Neuron (in vitro differentiated cells): ENCODE measurements around the gene ETV3L.

Experiments
- H2AFZ ChIP-seq: one replicate; pipeline ENCODE4 v1.6.1; 2013; ENCODE audit warnings: low read depth, mild to moderate bottlenecking, inconsistent platforms, low read length, moderate library complexity
- H3K27me3 ChIP-seq: one replicate; pipeline ENCODE4 v1.6.1; 2013; ENCODE audit warnings: low read length; ENCODE audit not compliant: insufficient read depth
- H3K36me3 ChIP-seq: one replicate; pipeline ENCODE4 v1.6.1; 2013; ENCODE audit warnings: low read length; ENCODE audit not compliant: insufficient read depth
- H3K4me1 ChIP-seq: one replicate; pipeline ENCODE4 v1.6.1; 2013; ENCODE audit warnings: low read length; ENCODE audit not compliant: insufficient read depth
- H3K4me3 ChIP-seq: 2 replicates; pipeline ENCODE4 v1.5.1; 2013; ENCODE audit warnings: mild to moderate bottlenecking, low read length, moderate library complexity
- H3K9me3 ChIP-seq: one replicate; pipeline ENCODE4 v1.6.1; 2013; ENCODE audit warnings: low read length

Gene ETV3L

GRCh38 chr1:157117527-157118057 lies 18.0 kb upstream of the ETV3L start:
- H3K4me3 ChIP-seq, result no peak overlapping the region

GRCh38 chr1:157116737-157117103 lies 17.1 kb upstream of the ETV3L start:
- Histone ChIP-seq H3K4me3 (no peak overlapping the region), H2AFZ (no peak overlapping the region), H3K9me3 (no peaks in the 10 kb centered on the region)

More at GRCh38 chr1:157117527-157118057, 18.0 kb upstream of the ETV3L start:
- no peak overlapping the region for H2AFZ ChIP-seq
- no peaks in the 10 kb centered on the region for H3K4me1 ChIP-seq
- peaks cover 4% of the 10 kb centered on the region for H3K36me3 ChIP-seq
- no peaks in the 10 kb centered on the region for H3K9me3 ChIP-seq
- H3K27me3 ChIP-seq, result peaks cover 16% of the 10 kb centered on the region

GRCh38 chr1:157115851-157116736 lies 16.5 kb upstream of the ETV3L start:
- Histone ChIP-seq H3K27me3 (peaks cover 31% of the 10 kb centered on the region), H3K36me3 (no peaks in the 10 kb centered on the region), H2AFZ (no peak overlapping the region), H3K9me3 (no peaks in the 10 kb centered on the region), H3K4me3 (no peak overlapping the region), H3K4me1 (no peaks in the 10 kb centered on the region)

More at GRCh38 chr1:157116737-157117103, 17.1 kb upstream of the ETV3L start:
- peaks cover 24% of the 10 kb centered on the region for H3K27me3 ChIP-seq
- no peaks in the 10 kb centered on the region for H3K36me3 ChIP-seq
- H3K4me1 ChIP-seq, result no peaks in the 10 kb centered on the region

- Histone ChIP-seq H3K27me3 (peaks cover 35% of the 10 kb centered on the region), H3K4me3 (no peak overlapping the region), H2AFZ (no peak overlapping the region), H3K4me1 (no peaks in the 10 kb centered on the region), H3K36me3 (no peaks in the 10 kb centered on the region), H3K9me3 (no peaks in the 10 kb centered on the region)
Measured at GRCh38 chr1:157115429-157115838, 15.8 kb upstream of the ETV3L start.

- Histone ChIP-seq H3K36me3 (no peaks in the 10 kb centered on the region), H3K27me3 (peaks cover 43% of the 10 kb centered on the region), H3K4me1 (no peaks in the 10 kb centered on the region), H3K9me3 (no peaks in the 10 kb centered on the region), H2AFZ (no peak overlapping the region), H3K4me3 (no peak overlapping the region)
Measured at GRCh38 chr1:157114183-157115121, 14.8 kb upstream of the ETV3L start.

- H3K4me3 ChIP-seq, result no peak overlapping the region
- no peaks in the 10 kb centered on the region for H3K36me3 ChIP-seq
- no peaks in the 10 kb centered on the region for H3K9me3 ChIP-seq
- peaks cover 50% of the 10 kb centered on the region for H3K27me3 ChIP-seq
- H2AFZ ChIP-seq, result no peak overlapping the region
- H3K4me1 ChIP-seq, result no peaks in the 10 kb centered on the region
Measured at GRCh38 chr1:157113631-157114030, 14.0 kb upstream of the ETV3L start.

GRCh38 chr1:157113106-157113505 lies 13.5 kb upstream of the ETV3L start:
- Histone ChIP-seq H3K4me1 (no peaks in the 10 kb centered on the region), H3K27me3 (peaks cover 51% of the 10 kb centered on the region), H3K9me3 (no peaks in the 10 kb centered on the region), H2AFZ (no peak overlapping the region), H3K4me3 (no peak overlapping the region), H3K36me3 (no peaks in the 10 kb centered on the region)

- Histone ChIP-seq H3K36me3 (no peaks in the 10 kb centered on the region), H3K4me3 (no peak overlapping the region), H3K4me1 (no peaks in the 10 kb centered on the region), H3K9me3 (no peaks in the 10 kb centered on the region), H3K27me3 (peaks cover 54% of the 10 kb centered on the region), H2AFZ (no peak overlapping the region)
Measured at GRCh38 chr1:157112186-157112867, 12.7 kb upstream of the ETV3L start.

GRCh38 chr1:157111396-157112165 lies 12.0 kb upstream of the ETV3L start:
- peaks cover 60% of the 10 kb centered on the region for H3K27me3 ChIP-seq
- no peaks in the 10 kb centered on the region for H3K36me3 ChIP-seq
- H3K9me3 ChIP-seq, result no peaks in the 10 kb centered on the region
- no peaks in the 10 kb centered on the region for H3K4me1 ChIP-seq
- no peak overlapping the region for H3K4me3 ChIP-seq
- H2AFZ ChIP-seq, result no peak overlapping the region

- no peak overlapping the region for H3K4me3 ChIP-seq
Measured at GRCh38 chr1:157110686-157111085, 11.1 kb upstream of the ETV3L start.

GRCh38 chr1:157110003-157110402 lies 10.4 kb upstream of the ETV3L start:
- Histone ChIP-seq H3K4me3 (no peak overlapping the region), H3K27me3 (peaks cover 60% of the 10 kb centered on the region), H3K9me3 (no peaks in the 10 kb centered on the region), H3K36me3 (no peaks in the 10 kb centered on the region), H2AFZ (no peak overlapping the region), H3K4me1 (peaks cover 2% of the 10 kb centered on the region)

More at GRCh38 chr1:157110686-157111085, 11.1 kb upstream of the ETV3L start:
- Histone ChIP-seq H3K4me1 (no peaks in the 10 kb centered on the region), H3K9me3 (no peaks in the 10 kb centered on the region), H2AFZ (no peak overlapping the region), H3K36me3 (no peaks in the 10 kb centered on the region), H3K27me3 (peaks cover 60% of the 10 kb centered on the region)

GRCh38 chr1:157108448-157108847 lies 8.8 kb upstream of the ETV3L start:
- H3K4me1 ChIP-seq, result peaks cover 13% of the 10 kb centered on the region
- H3K9me3 ChIP-seq, result no peaks in the 10 kb centered on the region
- H3K4me3 ChIP-seq, result no peak overlapping the region
- H3K36me3 ChIP-seq, result no peaks in the 10 kb centered on the region
- no peak overlapping the region for H2AFZ ChIP-seq
- H3K27me3 ChIP-seq, result peaks cover 52% of the 10 kb centered on the region
